SK-N-SH treated with all-trans-retinoic acid at 6 μM for 48 hours (cell line): ENCODE data around the gene CCDC82.

Source experiments
- ATAC-seq: fragments of 200-7000 bp; cut with Tn5 transposase; 3 replicates; pipeline ENCODE4 v1.9.1; 2020; ENCODE audit warnings: mild to moderate bottlenecking, moderate library complexity
- ARNTL ChIP-seq: fragments of 450-650 bp; formaldehyde crosslinking; IDR thresholded peaks from 2 replicates; pipeline ENCODE4 v1.5.0; 2020; ENCODE audit warnings: low read depth, mild to moderate bottlenecking, moderate library complexity, borderline replicate concordance
- BACH2 ChIP-seq: fragments of 250-450 bp; sonication (Bioruptor Pico); IDR thresholded peaks from 2 replicates; pipeline ENCODE4 v1.9.0; 2021; ENCODE audit warnings: mild to moderate bottlenecking, borderline replicate concordance
- CREB5 ChIP-seq: fragments of 250-450 bp; sonication (Bioruptor Pico); IDR thresholded peaks from 2 replicates; pipeline ENCODE4 v1.5.1; 2020; ENCODE audit warnings: low read depth, mild to moderate bottlenecking, moderate library complexity
- CSDC2 ChIP-seq: fragments of 250-450 bp; sonication (Bioruptor Pico); IDR thresholded peaks from 2 replicates; pipeline ENCODE4 v1.5.0; 2020; ENCODE audit warnings: mild to moderate bottlenecking, moderate library complexity
- CSRNP3 ChIP-seq: fragments of 250-450 bp; sonication (Bioruptor Pico); IDR thresholded peaks from 2 replicates; pipeline ENCODE4 v1.5.1; 2021; ENCODE audit warnings: mild to moderate bottlenecking, moderate library complexity
- ESRRG ChIP-seq: fragments of 250-450 bp; sonication (Bioruptor Pico); IDR thresholded peaks from 2 replicates; pipeline ENCODE4 v1.6.1; 2021; ENCODE audit warnings: mild to moderate bottlenecking
- GLIS3 ChIP-seq: fragments of 250-450 bp; sonication (Bioruptor Pico); IDR thresholded peaks from 2 replicates; pipeline ENCODE4 v1.5.0; 2020; ENCODE audit warnings: mild to moderate bottlenecking, moderate library complexity
- ISL1 ChIP-seq: fragments of 250-450 bp; sonication (Bioruptor Pico); IDR thresholded peaks from 2 replicates; pipeline ENCODE4 v2.1.2; 2022; ENCODE audit warnings: mild to moderate bottlenecking, moderate library complexity
- OSR1 ChIP-seq: fragments of 250-450 bp; sonication (Bioruptor Pico); IDR thresholded peaks from 2 replicates; pipeline ENCODE4 v1.8.0; 2022; ENCODE audit warnings: moderate library complexity, mild to moderate bottlenecking, inconsistent platforms
- PATZ1 ChIP-seq: fragments of 250-450 bp; sonication (Bioruptor Pico); IDR thresholded peaks from 2 replicates; pipeline ENCODE4 v1.8.0; 2020; ENCODE audit warnings: mild to moderate bottlenecking, moderate library complexity, borderline replicate concordance
- POU6F1 ChIP-seq: fragments of 250-450 bp; sonication (Bioruptor Pico); IDR thresholded peaks from 2 replicates; pipeline ENCODE4 v1.8.0; 2021; ENCODE audit warnings: low read depth, mild to moderate bottlenecking, moderate library complexity, borderline replicate concordance
- SNAI2 ChIP-seq: fragments of 250-450 bp; sonication (Bioruptor Pico); IDR thresholded peaks from 2 replicates; pipeline ENCODE4 v1.5.0; 2020; ENCODE audit warnings: mild to moderate bottlenecking, moderate library complexity
- TCF4 ChIP-seq: fragments of 250-450 bp; sonication (Bioruptor Pico); IDR thresholded peaks from 2 replicates; pipeline ENCODE4 v1.8.0; 2021; ENCODE audit warnings: mild to moderate bottlenecking, moderate library complexity, borderline replicate concordance
- TOX ChIP-seq: fragments of 250-450 bp; sonication (Bioruptor Pico); IDR thresholded peaks from 2 replicates; pipeline ENCODE4 v1.8.0; 2021; ENCODE audit warnings: mild to moderate bottlenecking, moderate library complexity, borderline replicate concordance
- TSHZ2 ChIP-seq: fragments of 250-450 bp; sonication (Bioruptor Pico); IDR thresholded peaks from 2 replicates; pipeline ENCODE4 v1.5.0; 2020; ENCODE audit warnings: mild to moderate bottlenecking, moderate library complexity
- ZC3H10 ChIP-seq: fragments of 250-450 bp; sonication (Bioruptor Pico); IDR thresholded peaks from 2 replicates; pipeline ENCODE4 v1.5.1; 2021; ENCODE audit warnings: mild to moderate bottlenecking, moderate library complexity
- ZFP3 ChIP-seq: fragments of 250-450 bp; sonication (Bioruptor Pico); IDR thresholded peaks from 2 replicates; pipeline ENCODE4 v1.5.0; 2020; ENCODE audit warnings: mild to moderate bottlenecking, moderate library complexity
- ZFP30 ChIP-seq: fragments of 450-650 bp; formaldehyde crosslinking; IDR thresholded peaks from 2 replicates; pipeline ENCODE4 v1.5.0; 2022; ENCODE audit warnings: mild to moderate bottlenecking, moderate library complexity
- ZNF565 ChIP-seq: fragments of 450-650 bp; formaldehyde crosslinking; conservative IDR thresholded peaks from 2 replicates; pipeline ENCODE4 v1.5.0; 2020; ENCODE audit warnings: low read depth, mild to moderate bottlenecking, moderate library complexity
- ZNF70 ChIP-seq: fragments of 450-650 bp; formaldehyde crosslinking; IDR thresholded peaks from 2 replicates; pipeline ENCODE4 v1.5.0; 2020; ENCODE audit warnings: mild to moderate bottlenecking, moderate library complexity
- ZNF8 ChIP-seq: fragments of 450-650 bp; formaldehyde crosslinking; IDR thresholded peaks from 2 replicates; pipeline ENCODE4 v1.5.0; 2020; ENCODE audit warnings: mild to moderate bottlenecking, moderate library complexity

CCDC82 gene

GRCh38 chr11:96366024-96366423, 23.7 kb downstream of the CCDC82 start:
- no peak for ATAC-seq
- no peak for TF ChIP-seq ZNF565 (CRISPR knock-in tag)
- no peak for TF ChIP-seq ISL1 (CRISPR knock-in tag)
- no peak for TF ChIP-seq SNAI2 (CRISPR knock-in tag)
- no peak for TF ChIP-seq TSHZ2 (CRISPR knock-in tag)

- TF ChIP-seq ZC3H10 (CRISPR knock-in tag) (no peak), ESRRG (CRISPR knock-in tag) (no peak), SNAI2 (CRISPR knock-in tag) (no peak), ZNF8 (CRISPR knock-in tag) (no peak)
- no peak for ATAC-seq
Observed at GRCh38 chr11:96365493-96365892, 24.2 kb downstream of the CCDC82 start.

GRCh38 chr11:96361778-96362177, 27.9 kb downstream of the CCDC82 start:
- ATAC-seq, result no peak
- TF ChIP-seq ESRRG (CRISPR knock-in tag) (no peak), TOX (no peak), ZNF8 (CRISPR knock-in tag) (no peak), SNAI2 (CRISPR knock-in tag) (no peak), ARNTL (CRISPR knock-in tag) (no peak), CSDC2 (CRISPR knock-in tag) (no peak), ISL1 (CRISPR knock-in tag) (no peak), PATZ1 (CRISPR knock-in tag) (no peak), CSRNP3 (CRISPR knock-in tag) (no peak), TSHZ2 (CRISPR knock-in tag) (no peak), ZFP30 (CRISPR knock-in tag) (no peak)

- TF ChIP-seq ZNF8 (CRISPR knock-in tag) (no peak), ZFP30 (CRISPR knock-in tag) (no peak), OSR1 (CRISPR knock-in tag) (no peak), ZC3H10 (CRISPR knock-in tag) (no peak), TCF4 (CRISPR knock-in tag) (no peak), ZNF70 (no peak), CREB5 (CRISPR knock-in tag) (no peak), ESRRG (CRISPR knock-in tag) (no peak), GLIS3 (CRISPR knock-in tag) (no peak), CSRNP3 (CRISPR knock-in tag) (no peak), TOX (no peak), POU6F1 (CRISPR knock-in tag) (no peak), ZFP3 (CRISPR knock-in tag) (no peak), BACH2 (CRISPR knock-in tag) (no peak)
Observed at GRCh38 chr11:96358321-96358720, 31.4 kb downstream of the CCDC82 start.

More at GRCh38 chr11:96358321-96358720, 31.4 kb downstream of the CCDC82 start:
- no peak for ATAC-seq
